Activated CD8-positive, alpha-beta memory T cell treated with anti-CD3 and anti-CD28 coated beads, Interleukin-2, amount 50 U/mL, for 24 hours (primary cell): ENCODE data around the gene ATP2A1.
"Not testable (repeated sequence)": the region's sequence is repeated elsewhere in the genome, so short reads cannot be mapped to it uniquely, and the experiment has no call there.

Experiments
- DNase-seq: peaks from one replicate; pipeline ENCODE4 v3.0.0-alpha.2; 2020; ENCODE audit errors: extremely low read depth

ATP2A1 gene

DNA sequence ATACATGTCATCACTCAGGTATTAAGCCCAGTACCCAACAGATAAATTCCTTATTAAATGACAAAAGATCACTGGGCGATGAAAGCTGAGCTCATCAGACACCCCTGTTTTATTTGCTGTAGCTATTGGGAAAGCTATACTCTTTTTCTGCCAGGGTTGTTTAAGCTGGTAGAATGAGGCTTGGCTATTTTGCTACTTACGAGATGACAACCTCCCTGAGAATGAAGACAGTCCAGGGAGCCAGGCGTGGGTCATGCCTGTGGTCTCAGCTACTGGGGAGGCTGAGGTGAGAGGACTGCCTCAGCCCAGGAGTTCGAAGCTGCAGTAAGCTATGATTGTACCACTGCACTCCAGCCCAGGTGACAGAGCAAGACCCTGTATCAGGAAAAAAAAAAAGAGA, 19.0 kb upstream of the ATP2A1 start:
- no peak for DNase-seq

DNA sequence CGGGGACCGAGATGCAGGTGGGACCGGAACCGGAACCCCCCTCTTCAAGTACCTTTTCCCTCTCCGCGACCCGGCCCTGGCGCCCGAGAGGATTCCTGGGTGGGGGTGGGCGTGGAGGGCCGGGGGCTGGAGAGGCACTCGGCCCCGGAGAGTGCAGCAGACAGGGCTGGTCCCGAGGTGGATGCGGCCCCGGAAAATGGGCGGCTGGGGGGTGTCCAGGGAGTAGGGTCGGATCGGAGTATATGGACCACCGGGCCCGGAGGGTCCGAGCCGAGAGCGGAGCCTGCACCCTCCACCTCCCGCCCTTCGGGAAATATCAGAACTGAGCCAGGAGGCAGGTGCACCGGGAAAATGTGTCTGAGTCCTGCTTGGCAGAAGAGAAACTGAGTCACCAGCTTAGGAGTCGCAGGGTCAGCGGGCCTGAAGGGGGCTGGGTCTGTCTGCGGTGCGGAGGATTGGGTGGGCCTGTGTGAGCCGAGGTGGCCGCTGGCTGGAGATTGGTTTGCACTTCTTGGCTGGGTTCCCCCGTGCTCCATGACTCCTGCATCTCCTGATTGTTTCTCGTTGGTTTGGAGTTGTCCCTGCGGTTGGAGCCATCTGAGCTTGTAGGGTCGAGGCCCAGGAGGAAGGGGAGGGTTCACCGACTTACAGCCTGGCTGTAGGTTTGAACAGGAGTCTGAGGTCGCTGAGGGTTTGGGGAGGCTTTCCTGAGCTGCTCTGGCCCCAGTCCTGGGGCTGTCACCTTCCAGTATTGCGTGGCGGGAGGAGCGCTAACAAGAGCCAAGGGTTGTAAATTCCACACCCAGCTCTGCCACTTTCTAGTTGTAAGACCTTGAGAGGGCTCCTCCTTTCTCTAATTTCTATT, 14.1 kb upstream of the ATP2A1 start:
- no peak for DNase-seq

DNA sequence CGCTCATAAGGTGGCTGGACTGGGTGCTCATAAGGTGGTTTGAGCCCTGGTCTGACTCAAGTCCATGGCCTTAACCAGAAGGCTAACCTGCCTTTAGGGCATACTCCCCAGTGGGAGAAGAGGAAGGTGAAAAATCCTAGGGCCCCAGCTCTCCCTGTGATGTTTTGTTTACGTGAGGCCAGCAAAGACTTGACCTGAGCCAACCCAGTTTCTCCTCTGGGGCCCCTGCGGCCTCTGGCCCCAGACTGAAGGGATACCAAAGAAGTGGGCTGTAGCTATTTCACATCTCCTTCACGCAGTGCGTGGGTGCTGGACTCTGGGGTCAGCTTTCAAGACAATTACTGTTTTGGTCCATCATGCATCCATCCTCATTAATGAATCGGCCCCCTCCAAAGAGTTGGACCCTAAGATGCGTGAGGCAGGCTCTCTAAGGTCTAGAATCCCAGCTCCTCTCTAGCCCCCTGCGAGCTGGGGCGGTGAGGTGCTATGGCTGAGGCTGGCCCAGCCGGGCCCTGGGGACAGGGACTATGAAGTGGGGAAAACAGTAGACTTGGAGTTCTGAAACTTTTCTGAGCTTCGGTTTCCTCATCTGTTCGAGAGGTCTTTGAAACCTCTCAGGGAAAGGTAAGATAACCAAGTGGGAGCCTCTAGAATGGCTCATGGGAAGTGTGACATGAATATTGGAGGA, 13.1 kb upstream of the ATP2A1 start:
- no peak for DNase-seq

GRCh38 chr16:28865722-28866453, 12.4 kb upstream of the ATP2A1 start:
- DNase-seq: no peak

- DNase-seq: no peak
Measured at GRCh38 chr16:28866454-28866804, 11.9 kb upstream of the ATP2A1 start.

GRCh38 chr16:28867241-28867640, 11.0 kb upstream of the ATP2A1 start:
- no peak for DNase-seq

DNA sequence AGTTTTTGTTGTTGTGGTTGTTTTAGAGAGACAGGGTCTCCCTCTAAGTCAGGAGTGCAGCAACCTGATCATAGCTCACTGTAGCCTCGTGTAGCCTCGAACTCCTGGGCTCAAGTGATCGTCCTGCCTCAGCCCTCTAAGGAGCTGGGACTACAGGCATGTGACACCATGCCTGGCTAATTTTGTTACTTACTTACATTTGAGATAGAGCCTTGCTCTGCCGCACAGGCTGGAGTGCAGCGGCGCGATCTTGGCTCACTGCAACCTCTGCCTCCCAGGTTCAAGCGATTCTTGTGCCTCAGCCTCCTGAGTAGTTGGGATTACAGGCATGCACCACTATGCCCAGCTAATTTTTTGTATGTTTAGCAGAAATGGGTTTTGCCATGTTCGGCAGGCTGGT, 10.6 kb upstream of the ATP2A1 start:
- not testable (repeated sequence) for DNase-seq

GRCh38 chr16:28869201-28869600, 9.1 kb upstream of the ATP2A1 start:
- no peak for DNase-seq

DNA sequence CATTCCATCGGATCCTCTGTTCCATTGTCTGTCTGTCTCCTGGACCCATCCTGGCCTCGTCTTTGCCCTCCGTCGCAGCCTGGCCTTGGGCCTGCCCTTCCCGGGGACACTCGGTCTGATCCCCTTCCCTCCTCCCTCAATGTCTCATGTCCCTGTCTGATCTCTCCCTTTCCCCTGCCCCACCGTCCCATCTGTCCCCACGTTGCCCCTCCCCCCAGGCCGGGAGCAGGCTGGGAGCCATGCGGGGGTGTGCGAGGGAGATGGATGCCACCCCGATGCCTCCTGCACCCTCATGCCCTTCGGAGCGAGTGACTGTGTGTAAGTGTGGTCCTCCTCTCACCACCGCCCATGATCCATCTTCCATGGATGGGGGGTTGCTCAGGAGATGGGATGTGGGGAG, 5.3 kb upstream of the ATP2A1 start:
- no peak for DNase-seq

DNA sequence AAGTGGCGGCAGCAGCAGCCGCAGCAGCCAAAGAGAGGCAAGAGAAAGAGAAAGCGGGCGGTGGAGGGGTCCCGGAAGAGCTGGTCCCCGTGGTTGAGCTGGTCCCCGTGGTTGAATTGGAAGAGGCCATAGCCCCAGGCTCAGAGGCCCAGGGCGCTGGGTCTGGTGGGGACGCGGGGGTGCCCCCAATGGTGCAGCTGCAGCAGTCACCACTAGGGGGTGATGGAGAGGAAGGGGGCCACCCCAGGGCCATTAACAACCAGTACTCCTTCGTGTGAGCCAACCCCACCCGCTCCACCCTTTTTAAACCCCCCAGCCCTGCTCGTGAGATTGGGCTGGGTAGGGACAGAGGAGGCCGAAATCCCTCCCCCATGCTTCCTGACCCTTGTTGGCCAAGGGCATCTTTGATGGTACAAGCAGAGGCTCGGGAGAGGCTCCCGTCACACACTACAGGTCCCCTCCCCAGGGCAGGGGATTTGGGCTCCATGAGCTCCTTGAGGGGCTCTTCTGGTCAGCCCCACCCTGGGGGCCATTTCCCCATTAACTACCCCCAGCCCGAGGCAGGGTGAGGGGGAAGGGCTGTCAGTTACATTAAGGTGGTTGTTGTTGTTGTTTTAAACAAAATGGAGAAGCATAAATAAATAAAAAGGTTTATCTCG, 4.6 kb upstream of the ATP2A1 start:
- DNase-seq: no peak

GRCh38 chr16:28874406-28874805, 3.9 kb upstream of the ATP2A1 start:
- no peak for DNase-seq

DNA sequence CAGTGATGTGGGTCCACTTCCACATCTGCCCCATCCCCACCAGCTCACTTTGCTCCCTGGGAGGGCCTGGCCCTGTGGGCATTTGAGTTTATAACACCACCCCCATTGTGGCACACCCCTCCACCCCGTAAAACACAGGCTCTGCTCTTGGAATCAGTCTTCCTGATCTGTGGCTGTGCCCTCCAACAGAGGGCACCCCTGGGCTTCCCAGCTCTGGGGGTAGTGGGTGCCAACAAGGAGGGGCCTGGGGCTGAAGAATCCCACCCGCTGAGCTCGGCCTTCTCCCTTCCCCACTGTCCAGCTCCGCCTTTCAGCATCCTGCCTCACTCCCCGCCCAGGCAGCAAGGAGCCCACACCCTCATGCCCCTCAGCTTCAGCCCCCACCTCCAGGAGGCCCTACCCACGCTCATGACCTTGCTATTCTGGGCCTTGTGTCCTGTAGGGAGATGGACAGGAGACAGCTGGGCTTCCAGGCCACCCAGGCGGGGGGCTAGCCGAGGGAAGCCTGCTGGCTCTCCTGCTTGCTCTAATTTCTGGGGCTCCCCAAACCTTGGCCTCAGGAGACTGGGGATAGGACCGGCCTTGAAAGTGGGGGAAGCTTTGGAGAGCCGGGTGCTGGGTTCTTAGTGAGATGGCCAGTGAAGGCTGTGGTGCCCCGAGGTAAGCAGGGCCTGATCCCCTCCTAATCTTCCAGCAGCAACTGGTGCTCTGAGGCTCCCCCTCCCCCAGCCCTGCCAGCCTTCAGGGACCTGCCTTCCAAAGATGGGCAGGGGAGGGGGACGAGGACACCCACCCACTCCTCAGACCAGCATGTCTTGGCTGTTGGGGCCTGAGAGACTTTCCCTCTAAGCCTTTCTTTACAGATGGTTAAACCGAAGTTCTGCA, 2.9 kb upstream of the ATP2A1 start:
- no peak for DNase-seq

DNA sequence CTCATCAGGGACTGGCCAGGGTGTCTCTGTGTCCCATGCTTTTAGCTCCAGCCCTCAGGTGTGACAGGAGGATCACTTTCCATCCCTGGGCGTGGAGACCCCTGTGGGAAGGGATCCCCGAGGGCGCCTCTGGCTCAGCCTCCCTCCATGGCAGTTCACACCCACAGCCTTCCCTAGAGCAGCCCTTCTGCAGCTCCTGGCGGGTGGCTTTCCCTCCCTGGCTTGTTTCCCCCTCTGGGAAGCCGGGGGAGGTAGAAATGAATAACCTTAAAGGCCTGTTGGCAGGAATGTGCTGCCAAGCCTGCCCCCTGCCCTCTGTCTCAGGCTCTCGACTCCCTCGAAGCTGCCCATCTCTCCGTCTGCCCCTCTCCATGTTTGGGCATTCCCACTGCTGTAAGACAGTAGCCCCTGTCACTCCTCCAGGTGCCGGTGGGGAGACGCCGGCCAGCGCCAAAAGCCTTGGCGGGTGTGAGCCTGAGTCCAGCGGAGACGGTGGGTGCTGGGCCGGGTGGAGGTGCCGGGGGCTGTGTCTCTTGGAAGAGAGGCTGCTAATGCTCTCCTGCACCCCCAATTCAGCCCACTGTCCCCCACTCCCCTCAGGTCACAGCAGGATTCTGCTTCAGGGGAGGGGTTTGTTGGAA, 2.1 kb upstream of the ATP2A1 start:
- DNase-seq: no peak

- no peak for DNase-seq
Measured at GRCh38 chr16:28876973-28877654, 1.2 kb upstream of the ATP2A1 start.

GRCh38 chr16:28877655-28878000, 660 bp upstream of the ATP2A1 start:
- no peak for DNase-seq

DNA sequence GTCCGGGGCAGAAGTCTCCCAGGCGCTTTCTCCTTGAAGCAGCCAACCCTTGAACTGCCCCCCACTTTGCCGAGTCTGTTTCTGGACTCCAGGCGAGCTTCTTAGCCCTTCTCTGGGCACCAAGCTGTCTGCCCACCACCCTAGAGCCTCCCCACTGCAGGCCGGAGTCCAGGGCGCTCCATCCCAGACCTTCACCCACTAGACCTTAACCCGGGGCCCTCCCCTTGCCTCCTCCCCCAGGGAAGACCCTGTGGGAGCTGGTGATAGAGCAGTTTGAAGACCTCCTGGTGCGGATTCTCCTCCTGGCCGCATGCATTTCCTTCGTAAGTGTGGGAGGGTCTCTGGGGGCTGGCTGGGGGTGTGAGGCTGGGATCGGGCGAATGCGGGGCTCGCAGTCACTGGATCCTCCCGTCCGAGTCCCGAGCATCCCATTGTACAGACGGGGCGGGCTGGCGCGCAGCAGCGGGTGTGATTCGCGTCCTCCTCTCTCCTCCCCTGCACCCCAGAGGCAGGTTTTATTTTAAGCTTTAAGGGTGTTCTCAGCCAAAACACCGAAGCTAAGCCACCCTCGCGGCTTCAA, 1.1 kb downstream of the ATP2A1 start:
- no peak for DNase-seq

- DNase-seq: peak; percentile 83
Measured at GRCh38 chr16:28879841-28880588, 1.7 kb downstream of the ATP2A1 start.

GRCh38 chr16:28880589-28880915, 2.3 kb downstream of the ATP2A1 start:
- no peak for DNase-seq

DNA sequence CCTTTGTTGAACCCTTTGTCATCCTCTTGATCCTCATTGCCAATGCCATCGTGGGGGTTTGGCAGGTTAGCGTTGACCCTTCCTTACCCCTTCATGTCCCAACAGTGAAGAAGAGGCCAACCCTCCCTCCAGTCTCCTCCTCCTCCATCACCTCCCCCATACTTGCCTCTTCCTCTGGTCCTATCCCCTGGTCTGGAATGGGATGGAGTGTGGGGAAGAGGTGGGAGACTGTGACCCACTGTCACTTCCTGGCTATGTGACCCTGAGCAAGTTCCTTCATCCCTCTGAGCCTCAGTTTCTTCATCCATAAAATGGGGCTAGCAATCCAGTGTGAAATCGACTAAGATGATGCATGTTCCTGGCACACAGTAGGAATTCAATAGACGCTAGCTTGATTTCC, 2.7 kb downstream of the ATP2A1 start:
- DNase-seq: no peak
